SH-SY5Y (cell line): ENCODE results near the gene TRPC4.

Experiments
- GATA2 ChIP-seq: IDR thresholded peaks from 2 replicates; pipeline ENCODE4 v1.6.1; 2011; ENCODE audit warnings: mild to moderate bottlenecking, low read depth, low read length
- GATA3 ChIP-seq: IDR thresholded peaks from 2 replicates; pipeline ENCODE4 v1.6.1; 2011; ENCODE audit warnings: low read depth, mild to moderate bottlenecking, low read length, moderate library complexity

TRPC4 gene

DNA sequence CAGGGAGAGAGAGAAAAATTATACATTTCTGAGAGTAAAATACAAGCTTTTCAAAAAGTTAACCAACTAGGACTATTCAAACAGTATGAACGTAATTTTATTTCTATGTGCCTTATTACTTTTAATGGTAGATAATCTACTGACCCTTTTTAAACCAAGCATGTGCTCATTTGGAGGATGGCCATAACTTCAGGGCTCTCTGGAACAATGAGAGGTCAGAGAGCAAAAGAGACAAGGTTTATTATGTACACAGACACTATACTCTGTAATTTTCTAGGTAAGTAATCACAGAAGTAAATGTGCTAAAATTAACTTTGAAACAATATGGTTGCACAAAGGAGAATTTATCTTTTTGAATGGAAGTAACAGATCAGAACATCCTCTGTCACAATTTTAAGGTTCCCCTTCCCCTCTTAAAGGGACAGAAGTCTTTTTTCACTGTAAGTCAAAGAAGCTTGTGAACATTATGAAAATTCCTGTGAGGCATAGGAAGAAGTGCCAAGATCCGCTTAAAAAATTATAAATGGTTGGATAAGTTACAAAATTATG, 272.0 kb downstream of the TRPC4 start:
- TF ChIP-seq GATA2 = no peak
- TF ChIP-seq GATA3 = no peak

DNA sequence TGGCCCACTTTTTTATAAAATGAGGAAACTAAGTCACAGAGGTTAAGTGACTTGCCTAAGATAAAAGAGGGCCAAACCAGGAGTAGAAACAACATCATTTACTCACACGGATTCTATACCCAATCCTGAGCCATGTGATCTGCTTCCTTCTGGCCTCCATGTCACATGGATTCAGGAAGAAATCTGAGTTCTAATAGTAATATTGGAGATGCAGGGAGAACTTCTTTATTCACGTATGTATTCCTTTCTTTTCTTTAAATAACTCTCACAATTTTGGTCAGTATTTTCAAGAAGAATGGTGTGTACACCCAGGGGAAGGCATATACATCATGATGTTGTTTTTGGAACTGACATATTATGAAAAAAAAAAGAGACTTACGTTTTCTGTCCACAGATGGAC, 272.8 kb downstream of the TRPC4 start:
- no peak for TF ChIP-seq GATA2
- no peak for TF ChIP-seq GATA3

DNA sequence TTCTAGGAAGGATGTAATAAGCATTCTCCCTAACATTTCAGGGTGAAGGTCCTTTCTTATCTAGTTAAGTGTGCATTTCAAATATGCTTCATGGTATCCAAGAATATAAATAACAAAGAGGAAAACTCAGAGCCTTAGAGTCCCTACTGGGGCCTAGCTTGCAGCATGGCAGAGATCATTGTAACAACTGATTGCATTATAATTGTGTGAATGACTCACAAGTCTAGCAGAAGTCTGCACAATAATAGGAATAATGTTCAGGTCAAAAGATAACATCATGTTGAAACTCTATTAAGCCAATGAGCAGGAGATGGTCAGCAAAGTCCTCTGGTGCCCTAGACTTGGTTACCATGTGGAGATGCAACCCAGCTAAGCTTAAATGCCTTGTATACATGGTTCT, 274.4 kb downstream of the TRPC4 start:
- TF ChIP-seq GATA3 (no peak), GATA2 (no peak)

DNA sequence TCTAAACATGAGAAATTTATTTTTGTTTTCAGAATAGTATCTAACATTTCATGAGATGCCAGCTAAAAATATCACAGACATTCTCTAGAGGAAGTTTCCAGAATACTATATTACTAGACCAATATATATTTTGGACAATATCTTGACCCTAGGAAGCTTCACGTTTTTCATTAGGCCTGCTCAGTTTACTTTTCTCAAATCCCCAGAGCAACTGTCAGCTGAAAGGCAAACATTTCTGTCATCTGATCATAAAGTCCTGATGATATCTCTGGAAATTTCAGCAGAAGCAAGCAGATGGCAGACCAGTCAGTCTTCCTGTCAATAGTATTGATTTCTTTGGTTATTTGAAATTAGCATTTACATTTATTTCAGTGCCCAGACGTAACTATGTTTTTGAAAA, 275.0 kb downstream of the TRPC4 start:
- TF ChIP-seq GATA2 (no peak), GATA3 (no peak)

DNA sequence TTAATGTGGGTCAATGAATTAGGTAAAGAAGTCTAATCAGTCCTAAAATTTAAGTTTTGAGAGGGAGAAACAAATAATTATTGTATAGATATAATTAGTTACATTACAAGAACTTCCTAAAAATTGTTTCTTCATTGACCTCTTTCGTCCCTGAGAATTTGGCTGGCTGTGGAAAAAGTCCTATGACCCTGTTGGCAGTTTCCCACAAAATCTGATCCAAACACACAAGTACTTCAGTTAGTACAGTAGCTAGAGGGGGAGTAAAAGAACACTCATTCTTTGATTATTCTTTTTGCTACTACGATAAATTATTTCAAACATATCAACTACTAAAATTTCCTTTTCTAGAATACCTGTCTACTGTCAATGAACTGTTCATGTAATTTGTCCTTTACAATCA, 282.3 kb downstream of the TRPC4 start:
- TF ChIP-seq GATA3 (no peak), GATA2 (no peak)
